Hepatocyte (in vitro differentiated cells): ENCODE data around the gene LRRC18. TPM values are rescaled to one million over a fixed set of nuclear protein-coding genes. Genes with fewer than 3 reads are reported as not detected.

Source experiments
- DNase-seq: peaks from one replicate; pipeline ENCODE4 v3.0.0-alpha.2; 2016; ENCODE audit warnings: low spot score
- H2AFZ ChIP-seq: fragments of 200-600 bp; sonication (generic); 2 replicates; pipeline ENCODE4 v1.6.0; 2016; ENCODE audit warnings: antibody characterized with exemption, mild to moderate bottlenecking
- H3K27ac ChIP-seq: fragments of 200-600 bp; sonication (generic); 2 replicates; pipeline ENCODE4 v1.5.1; 2016; ENCODE audit warnings: mild to moderate bottlenecking
- H3K27me3 ChIP-seq: fragments of 200-600 bp; sonication (generic); 2 replicates; pipeline ENCODE4 v1.6.1; 2016
- H3K36me3 ChIP-seq: fragments of 200-600 bp; sonication (generic); replicated peaks from 2 replicates; pipeline ENCODE4 v1.5.1; 2016; ENCODE audit warnings: low read depth; ENCODE audit not compliant: insufficient read depth
- H3K4me1 ChIP-seq: fragments of 200-600 bp; sonication (generic); 2 replicates; pipeline ENCODE4 v1.5.1; 2016; ENCODE audit warnings: mild to moderate bottlenecking, moderate library complexity; ENCODE audit not compliant: insufficient read depth
- H3K4me2 ChIP-seq: fragments of 200-600 bp; sonication (generic); 2 replicates; pipeline ENCODE4 v1.6.0; 2016
- H3K4me3 ChIP-seq: fragments of 200-600 bp; sonication (generic); 2 replicates; pipeline ENCODE4 v1.5.1; 2016; ENCODE audit warnings: mild to moderate bottlenecking
- H3K79me2 ChIP-seq: fragments of 200-600 bp; sonication (generic); 2 replicates; pipeline ENCODE4 v1.6.0; 2017; ENCODE audit warnings: mild to moderate bottlenecking
- H3K9me2 ChIP-seq: fragments of 200-600 bp; sonication (generic); replicated peaks from 2 replicates; pipeline ENCODE4 v1.6.0; 2017; ENCODE audit warnings: mild to moderate bottlenecking; ENCODE audit not compliant: insufficient read depth
- H3K9me3 ChIP-seq: fragments of 200-600 bp; sonication (generic); 2 replicates; pipeline ENCODE4 v1.5.1; 2016; ENCODE audit warnings: low read depth, mild to moderate bottlenecking
- H4K20me1 ChIP-seq: fragments of 200-600 bp; sonication (generic); 2 replicates; pipeline ENCODE4 v1.6.0; 2016; ENCODE audit warnings: mild to moderate bottlenecking; ENCODE audit not compliant: insufficient read depth, poor library complexity, severe bottlenecking
- EZH2 ChIP-seq: fragments of 200-600 bp; sonication (generic); IDR thresholded peaks from 2 replicates; pipeline ENCODE4 v1.6.1; 2016; ENCODE audit warnings: antibody characterized with exemption, mild to moderate bottlenecking, borderline replicate concordance
- EZH2phosphoT487 ChIP-seq: fragments of 200-600 bp; sonication (generic); IDR thresholded peaks from one replicate; pipeline ENCODE4 v1.6.1; 2018; ENCODE audit warnings: antibody characterized with exemption, mild to moderate bottlenecking, low read depth, moderate library complexity; ENCODE audit not compliant: unreplicated experiment, severe bottlenecking
- WGBS: methylation state at CpG from one replicate; pipeline ENCODE4 v1.1.6; 2016; ENCODE audit warnings: low lambda C conversion rate; ENCODE audit errors: missing lambda C conversion rate; 5-methylcytosine and 5-hydroxymethylcytosine counted together
- polyA plus RNA-seq: library from polyadenylated mRNA; unstranded; fragments of >200 nt; fragmentation: Nextera tagmentation; extraction: Ambion mirVana; gene quantifications from 2 replicates; pipeline ENCODE4 v1.2.1, GENCODE V29; 2016
- total RNA-seq: library from RNA; depleted of rRNA; stranded (reverse); fragments of >200 nt; gene quantifications from 2 replicates; pipeline ENCODE4 v1.2.3, GENCODE V29; 2014
- TF ChIP-seq, protein P1 (sequence below): fragments of 200-600 bp; sonication (generic); IDR thresholded peaks from 2 replicates; pipeline ENCODE4 v1.5.1; 2016; ENCODE audit warnings: antibody characterized with exemption, mild to moderate bottlenecking; ENCODE audit not compliant: poor library complexity

The LRRC18 gene
- total and polyA plus RNA-seq, 2 experiments from 2014 or later = not detected

DNA sequence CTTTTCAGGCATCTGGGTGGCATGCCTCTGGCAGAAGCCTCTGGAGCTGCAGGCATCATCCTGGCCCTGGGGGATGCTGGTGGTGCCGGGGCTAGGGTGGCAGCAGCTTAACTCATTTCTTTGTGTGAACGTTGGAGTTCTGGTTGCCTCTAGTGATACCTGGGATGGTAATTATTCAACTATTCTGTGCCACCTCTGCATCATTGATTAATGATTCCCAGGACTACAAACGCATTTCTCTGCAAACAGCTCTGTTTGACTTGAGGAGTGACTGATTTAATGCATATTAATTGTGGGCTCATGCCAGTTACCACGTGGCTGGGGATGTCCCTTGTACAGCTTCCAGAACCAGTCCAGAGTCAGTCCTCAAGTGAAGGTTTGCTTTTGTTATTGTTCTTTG is 55.9 kb downstream of the LRRC18 start:
- WGBS = 68% methylated on average over 4 of the region's 4 CpGs
- H3K4me3 ChIP-seq = no peak overlapping the region
- H2AFZ ChIP-seq = no peak overlapping the region
- no peaks in the 10 kb centered on the region for H3K9me3 ChIP-seq
- no peaks in the 10 kb centered on the region for H3K36me3 ChIP-seq
- TF ChIP-seq EZH2phosphoT487 (no peak), EZH2 (no peak)
- TF ChIP-seq, protein P1, sequence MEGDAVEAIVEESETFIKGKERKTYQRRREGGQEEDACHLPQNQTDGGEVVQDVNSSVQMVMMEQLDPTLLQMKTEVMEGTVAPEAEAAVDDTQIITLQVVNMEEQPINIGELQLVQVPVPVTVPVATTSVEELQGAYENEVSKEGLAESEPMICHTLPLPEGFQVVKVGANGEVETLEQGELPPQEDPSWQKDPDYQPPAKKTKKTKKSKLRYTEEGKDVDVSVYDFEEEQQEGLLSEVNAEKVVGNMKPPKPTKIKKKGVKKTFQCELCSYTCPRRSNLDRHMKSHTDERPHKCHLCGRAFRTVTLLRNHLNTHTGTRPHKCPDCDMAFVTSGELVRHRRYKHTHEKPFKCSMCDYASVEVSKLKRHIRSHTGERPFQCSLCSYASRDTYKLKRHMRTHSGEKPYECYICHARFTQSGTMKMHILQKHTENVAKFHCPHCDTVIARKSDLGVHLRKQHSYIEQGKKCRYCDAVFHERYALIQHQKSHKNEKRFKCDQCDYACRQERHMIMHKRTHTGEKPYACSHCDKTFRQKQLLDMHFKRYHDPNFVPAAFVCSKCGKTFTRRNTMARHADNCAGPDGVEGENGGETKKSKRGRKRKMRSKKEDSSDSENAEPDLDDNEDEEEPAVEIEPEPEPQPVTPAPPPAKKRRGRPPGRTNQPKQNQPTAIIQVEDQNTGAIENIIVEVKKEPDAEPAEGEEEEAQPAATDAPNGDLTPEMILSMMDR = no peak
- no peak for DNase-seq
- H3K27me3 ChIP-seq = no peaks in the 10 kb centered on the region
- no peaks in the 10 kb centered on the region for H3K9me2 ChIP-seq
- H3K4me1 ChIP-seq = no peaks in the 10 kb centered on the region
- no peak overlapping the region for H3K27ac ChIP-seq
- H3K4me2 ChIP-seq = no peak overlapping the region
- H3K79me2 ChIP-seq = no peaks in the 10 kb centered on the region
- H4K20me1 ChIP-seq = no peaks in the 10 kb centered on the region

DNA sequence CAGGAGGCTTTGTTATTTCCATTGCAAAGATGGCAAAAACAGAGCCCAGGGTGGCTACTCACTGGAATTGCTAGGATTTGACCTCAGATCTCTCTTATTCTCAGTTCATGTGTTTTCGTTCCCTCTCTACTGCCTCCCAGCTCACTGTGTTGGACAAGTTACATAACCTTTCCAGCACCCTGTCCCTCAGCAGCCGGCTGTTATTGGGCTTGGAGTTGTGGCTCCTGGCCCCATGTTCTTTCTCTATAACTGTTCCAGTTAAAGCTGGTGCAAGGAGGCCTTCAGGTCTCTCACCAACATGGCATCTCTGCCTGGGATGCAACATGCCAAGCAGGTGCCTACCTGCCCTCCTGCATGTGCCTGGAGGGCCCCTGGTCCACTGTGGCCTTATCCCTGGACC is 56.8 kb downstream of the LRRC18 start:
- H3K36me3 ChIP-seq = no peaks in the 10 kb centered on the region
- no peak overlapping the region for H2AFZ ChIP-seq
- H3K4me2 ChIP-seq = no peak overlapping the region
- no peak for DNase-seq
- no peaks in the 10 kb centered on the region for H3K9me3 ChIP-seq
- H3K79me2 ChIP-seq = no peaks in the 10 kb centered on the region
- H3K4me3 ChIP-seq = no peak overlapping the region
- 92% methylated on average over 2 of the region's 2 CpGs for WGBS
- no peaks in the 10 kb centered on the region for H3K27me3 ChIP-seq
- no peaks in the 10 kb centered on the region for H3K9me2 ChIP-seq
- no peaks in the 10 kb centered on the region for H3K4me1 ChIP-seq
- no peaks in the 10 kb centered on the region for H4K20me1 ChIP-seq
- H3K27ac ChIP-seq = no peak overlapping the region
- TF ChIP-seq, protein P1 = no peak
- no peak for TF ChIP-seq EZH2phosphoT487
- no peak for TF ChIP-seq EZH2

DNA sequence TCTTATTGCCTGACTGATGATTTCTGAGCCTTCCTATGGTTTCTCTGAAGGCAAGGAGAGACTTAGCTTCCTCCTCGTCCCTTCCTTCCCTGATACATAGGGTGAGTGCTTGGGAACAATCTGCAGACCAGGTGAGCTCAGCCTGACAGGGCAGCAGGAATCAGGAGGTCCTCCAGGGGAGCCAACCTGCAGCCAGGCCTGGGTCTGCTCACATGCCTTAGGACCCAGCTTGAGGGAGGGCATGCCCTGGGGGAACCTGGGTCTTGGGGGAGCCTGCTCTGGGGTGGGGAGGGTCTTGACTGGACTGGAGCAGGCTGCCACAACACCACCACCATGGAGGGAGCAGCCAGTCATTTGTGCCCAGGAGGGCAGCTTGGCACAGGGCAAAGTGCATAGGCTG is 57.7 kb downstream of the LRRC18 start:
- Histone ChIP-seq H3K9me2 (no peaks in the 10 kb centered on the region), H3K4me3 (no peak overlapping the region), H3K9me3 (no peaks in the 10 kb centered on the region), H3K36me3 (no peaks in the 10 kb centered on the region), H3K4me2 (no peak overlapping the region), H3K79me2 (no peaks in the 10 kb centered on the region), H3K4me1 (no peaks in the 10 kb centered on the region), H2AFZ (no peak overlapping the region), H3K27me3 (no peaks in the 10 kb centered on the region), H3K27ac (no peak overlapping the region), H4K20me1 (no peaks in the 10 kb centered on the region)
- no peak for DNase-seq
- TF ChIP-seq EZH2 = no peak
- TF ChIP-seq, protein P1 = no peak
- TF ChIP-seq EZH2phosphoT487 = no peak
- WGBS = 80% methylated on average over 1 of the region's 1 CpG
